SU-DHL-6 (cell line): ENCODE measurements around the gene FYCO1.

ENCODE experiments used
- H2AFZ ChIP-seq: fragments of 200-600 bp; sonication (generic); 2 replicates; pipeline ENCODE4 v1.6.1; 2014; ENCODE audit warnings: low read depth, mild to moderate bottlenecking, moderate library complexity, mixed read lengths, antibody characterized with exemption, low read length; ENCODE audit not compliant: severe bottlenecking
- H3F3A ChIP-seq: fragments of 200-600 bp; shearing (Covaris generic); 2 replicates; pipeline ENCODE4 v1.6.0; 2016; ENCODE audit warnings: antibody characterized with exemption, mild to moderate bottlenecking; ENCODE audit not compliant: insufficient read depth
- H3K27ac ChIP-seq: fragments of 200-600 bp; sonication (generic); 2 replicates; pipeline ENCODE4 v1.5.1; 2016; ENCODE audit warnings: low read depth, mild to moderate bottlenecking, low read length, moderate library complexity, mixed read lengths
- H3K27me3 ChIP-seq: fragments of 200-600 bp; sonication (generic), shearing (Covaris generic); 2 replicates; pipeline ENCODE4 v1.6.0; 2014; ENCODE audit warnings: mild to moderate bottlenecking, low read length
- H3K36me3 ChIP-seq: fragments of 200-600 bp; sonication (generic); 2 replicates; pipeline ENCODE4 v1.6.1; 2014; ENCODE audit warnings: mild to moderate bottlenecking, low read length, mixed read lengths
- H3K4me2 ChIP-seq: fragments of 300-600, 200-600 bp; shearing (Covaris generic), sonication (generic); 2 replicates; pipeline ENCODE4 v1.6.0; 2014; ENCODE audit warnings: low read length, low read depth, mild to moderate bottlenecking; ENCODE audit not compliant: poor library complexity, severe bottlenecking
- H3K4me3 ChIP-seq: fragments of 200-600 bp; sonication (generic); 2 replicates; pipeline ENCODE4 v1.5.1; 2014; ENCODE audit warnings: antibody characterized with exemption, low read length, mild to moderate bottlenecking, mixed read lengths; ENCODE audit not compliant: insufficient read depth, poor library complexity, severe bottlenecking
- H3K79me2 ChIP-seq: fragments of 200-600 bp; sonication (generic); 2 replicates; pipeline ENCODE4 v1.6.1; 2014; ENCODE audit warnings: mild to moderate bottlenecking, low read length, moderate library complexity; ENCODE audit not compliant: insufficient read depth
- H3K9ac ChIP-seq: fragments of 200-600 bp; sonication (generic); 2 replicates; pipeline ENCODE4 v1.7.0; 2014; ENCODE audit warnings: mild to moderate bottlenecking, low read length
- H3K9me2 ChIP-seq: fragments of 200-600 bp; sonication (generic); replicated peaks from 2 replicates; pipeline ENCODE4 v1.6.1; 2014; ENCODE audit warnings: low read length; ENCODE audit not compliant: insufficient read depth
- H3K9me3 ChIP-seq: fragments of 200-600 bp; sonication (generic); 2 replicates; pipeline ENCODE4 v1.6.1; 2014; ENCODE audit warnings: low read length, mixed read lengths; ENCODE audit not compliant: insufficient read depth
- H4K20me1 ChIP-seq: fragments of 200-600 bp; sonication (generic); 2 replicates; pipeline ENCODE4 v1.6.1; 2014; ENCODE audit warnings: low read depth, mild to moderate bottlenecking, antibody characterized with exemption, low read length, moderate library complexity, mixed read lengths
- CTCF ChIP-seq: fragments of 200-600 bp; sonication (generic); IDR thresholded peaks from one replicate; pipeline ENCODE4 v1.5.1; 2017; ENCODE audit warnings: antibody characterized with exemption, mild to moderate bottlenecking, low read length, moderate library complexity; ENCODE audit not compliant: insufficient read depth, poor library complexity, severe bottlenecking
- EZH2phosphoT487 ChIP-seq: fragments of 200-600 bp; sonication (generic), shearing (Covaris generic); conservative IDR thresholded peaks from 2 replicates; pipeline ENCODE4 v1.6.1; 2018; ENCODE audit warnings: mild to moderate bottlenecking, antibody characterized with exemption, low read length, moderate library complexity, mixed read lengths

Gene FYCO1

GRCh38 chr3:45968706-45969105, 26.9 kb downstream of the FYCO1 start:
- Histone ChIP-seq H3K4me3 (no peak overlapping the region), H3K27me3 (no peaks in the 10 kb centered on the region), H3K36me3 (peaks cover 16% of the 10 kb centered on the region; the same call in 1 of the 2 replicates), H4K20me1 (no peaks in the 10 kb centered on the region), H3K79me2 (no peaks in the 10 kb centered on the region), H3K27ac (no peak overlapping the region), H3K9ac (no peak overlapping the region), H3K9me2 (no peaks in the 10 kb centered on the region), H3K9me3 (no peaks in the 10 kb centered on the region), H2AFZ (no peak overlapping the region), H3F3A (0 out of 2 replicates have a peak, but pooled peaks cover 9% of the 10 kb centered on the region), H3K4me2 (no peak overlapping the region)
- no peak for TF ChIP-seq EZH2phosphoT487
- TF ChIP-seq CTCF = no peak

- H3K9me3 ChIP-seq = no peaks in the 10 kb centered on the region
- no peak overlapping the region for H3K4me2 ChIP-seq
- TF ChIP-seq CTCF = no peak
- no peak for TF ChIP-seq EZH2phosphoT487
- no peaks in the 10 kb centered on the region for H3K9me2 ChIP-seq
- H3K4me3 ChIP-seq = no peak overlapping the region
- 0 out of 2 replicates have a peak, but pooled peaks cover 9% of the 10 kb centered on the region for H3F3A ChIP-seq
- H3K36me3 ChIP-seq = peaks cover 18% of the 10 kb centered on the region; the same call in 1 of the 2 replicates
- no peaks in the 10 kb centered on the region for H3K79me2 ChIP-seq
- H3K9ac ChIP-seq = no peak overlapping the region
- H3K27me3 ChIP-seq = no peaks in the 10 kb centered on the region
- no peak overlapping the region for H2AFZ ChIP-seq
- no peaks in the 10 kb centered on the region for H4K20me1 ChIP-seq
- H3K27ac ChIP-seq = no peak overlapping the region
Measured at GRCh38 chr3:45968149-45968548, 27.5 kb downstream of the FYCO1 start.

- Histone ChIP-seq H3K9me2 (no peaks in the 10 kb centered on the region), H3K27ac (no peak overlapping the region), H2AFZ (no peak overlapping the region), H4K20me1 (no peaks in the 10 kb centered on the region), H3K4me3 (no peak overlapping the region), H3K4me2 (no peak overlapping the region), H3K9me3 (no peaks in the 10 kb centered on the region), H3K27me3 (no peaks in the 10 kb centered on the region), H3K36me3 (peaks cover 18% of the 10 kb centered on the region; the same call in 1 of the 2 replicates), H3F3A (0 out of 2 replicates have a peak, but pooled peaks cover 4% of the 10 kb centered on the region), H3K9ac (no peak overlapping the region), H3K79me2 (no peaks in the 10 kb centered on the region)
- TF ChIP-seq CTCF = no peak
Measured at GRCh38 chr3:45967724-45968123, 27.9 kb downstream of the FYCO1 start.
